A549 (cell line): Measurements from ENCODE around the gene ZKSCAN5.

Experiments
- JUN ChIP-seq, 2 experiments: fragments of >200 bp; sonication (Bioruptor Twin); formaldehyde crosslinking; IDR thresholded peaks; 2 replicates in 1 of 2; 3 replicates in 1 of 2; pipeline ENCODE4 v1.6.1; 2016 to 2017
- MAZ ChIP-seq: fragments of 150-350 bp; IDR thresholded peaks from 2 replicates; pipeline ENCODE4 v1.6.1; 2014; ENCODE audit warnings: antibody characterized with exemption, low read depth, low read length, borderline replicate concordance
- PHF8 ChIP-seq: fragments of 200-600 bp; sonication (generic); IDR thresholded peaks from 2 replicates; pipeline ENCODE4 v1.6.1; 2016; ENCODE audit warnings: low read depth, mild to moderate bottlenecking, antibody characterized with exemption, moderate library complexity, borderline replicate concordance
- POLR2A ChIP-seq: IDR thresholded peaks from 2 replicates; pipeline ENCODE4 v1.6.1; 2012; ENCODE audit warnings: mild to moderate bottlenecking, low read length
- RAD21 ChIP-seq, 2 experiments: fragments of >200 bp in 1 of 2; sonication (Bioruptor Twin) in 1 of 2; formaldehyde crosslinking in 1 of 2; IDR thresholded peaks in 1 of 2; conservative IDR thresholded peaks in 1 of 2; 2 replicates in 1 of 2; 3 replicates in 1 of 2; pipeline ENCODE4 v1.6.1; 2012 to 2018; ENCODE audit warnings: inconsistent platforms in 1 of 2
- TF ChIP-seq, protein P1 (sequence below): fragments of 150-350 bp; IDR thresholded peaks from 2 replicates; pipeline ENCODE4 v1.6.1; 2014; ENCODE audit warnings: low read depth, mild to moderate bottlenecking, low read length
- TF ChIP-seq, protein P2 (sequence below): fragments of >200 bp; sonication (Bioruptor Twin); formaldehyde crosslinking; IDR thresholded peaks from 3 replicates; pipeline ENCODE4 v1.6.1; 2016
- TF ChIP-seq, protein P3 (sequence below): fragments of >200 bp; sonication (Bioruptor Twin); formaldehyde crosslinking; IDR thresholded peaks from 3 replicates; pipeline ENCODE4 v1.5.1; 2016

DNA sequence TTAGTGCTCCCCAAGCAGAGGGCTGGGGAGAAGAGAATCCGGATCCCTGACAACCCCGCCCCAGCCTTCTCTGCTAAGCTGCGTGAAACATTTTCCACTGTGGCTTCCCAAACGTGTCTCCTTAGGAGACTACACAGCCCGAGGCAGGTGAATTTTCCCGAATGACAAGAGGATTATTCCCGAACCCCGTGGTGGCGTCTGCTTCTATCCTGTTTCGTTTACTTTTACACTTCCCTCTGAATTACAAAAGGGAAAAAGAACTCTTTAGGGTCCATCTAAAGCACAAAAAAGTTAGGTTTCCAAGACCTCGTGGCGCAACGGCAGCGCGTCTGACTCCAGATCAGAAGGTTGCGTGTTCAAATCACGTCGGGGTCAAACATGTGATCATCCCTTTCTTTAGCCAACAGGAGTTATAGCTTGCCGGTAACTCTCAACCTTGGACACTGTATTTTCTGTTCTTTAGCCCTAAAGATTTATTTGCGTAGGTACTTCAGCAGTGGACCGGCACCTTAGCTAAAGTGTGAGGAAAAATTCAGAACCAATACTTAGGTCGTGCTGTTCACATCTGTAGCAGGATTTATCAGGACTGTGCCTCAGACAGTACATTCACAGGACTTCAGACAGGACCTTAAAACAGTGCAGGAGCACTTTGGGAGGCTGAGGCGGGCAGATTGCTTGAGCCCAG, 34.9 kb upstream of the ZKSCAN5 start:
- no peak for TF ChIP-seq RAD21 (conservative IDR thresholded peaks at IDR 0.05 in 1 of 2, IDR thresholded peaks at IDR 0.05 in 1 of 2)
- no peak for TF ChIP-seq MAZ
- TF ChIP-seq JUN (IDR thresholded peaks at IDR 0.05), result no peak
- TF ChIP-seq, protein P1, sequence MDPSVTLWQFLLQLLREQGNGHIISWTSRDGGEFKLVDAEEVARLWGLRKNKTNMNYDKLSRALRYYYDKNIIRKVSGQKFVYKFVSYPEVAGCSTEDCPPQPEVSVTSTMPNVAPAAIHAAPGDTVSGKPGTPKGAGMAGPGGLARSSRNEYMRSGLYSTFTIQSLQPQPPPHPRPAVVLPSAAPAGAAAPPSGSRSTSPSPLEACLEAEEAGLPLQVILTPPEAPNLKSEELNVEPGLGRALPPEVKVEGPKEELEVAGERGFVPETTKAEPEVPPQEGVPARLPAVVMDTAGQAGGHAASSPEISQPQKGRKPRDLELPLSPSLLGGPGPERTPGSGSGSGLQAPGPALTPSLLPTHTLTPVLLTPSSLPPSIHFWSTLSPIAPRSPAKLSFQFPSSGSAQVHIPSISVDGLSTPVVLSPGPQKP, result no peak
- no peak for TF ChIP-seq PHF8
- TF ChIP-seq, protein P2, sequence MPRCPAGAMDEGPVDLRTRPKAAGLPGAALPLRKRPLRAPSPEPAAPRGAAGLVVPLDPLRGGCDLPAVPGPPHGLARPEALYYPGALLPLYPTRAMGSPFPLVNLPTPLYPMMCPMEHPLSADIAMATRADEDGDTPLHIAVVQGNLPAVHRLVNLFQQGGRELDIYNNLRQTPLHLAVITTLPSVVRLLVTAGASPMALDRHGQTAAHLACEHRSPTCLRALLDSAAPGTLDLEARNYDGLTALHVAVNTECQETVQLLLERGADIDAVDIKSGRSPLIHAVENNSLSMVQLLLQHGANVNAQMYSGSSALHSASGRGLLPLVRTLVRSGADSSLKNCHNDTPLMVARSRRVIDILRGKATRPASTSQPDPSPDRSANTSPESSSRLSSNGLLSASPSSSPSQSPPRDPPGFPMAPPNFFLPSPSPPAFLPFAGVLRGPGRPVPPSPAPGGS, result no peak
- TF ChIP-seq, protein P3, sequence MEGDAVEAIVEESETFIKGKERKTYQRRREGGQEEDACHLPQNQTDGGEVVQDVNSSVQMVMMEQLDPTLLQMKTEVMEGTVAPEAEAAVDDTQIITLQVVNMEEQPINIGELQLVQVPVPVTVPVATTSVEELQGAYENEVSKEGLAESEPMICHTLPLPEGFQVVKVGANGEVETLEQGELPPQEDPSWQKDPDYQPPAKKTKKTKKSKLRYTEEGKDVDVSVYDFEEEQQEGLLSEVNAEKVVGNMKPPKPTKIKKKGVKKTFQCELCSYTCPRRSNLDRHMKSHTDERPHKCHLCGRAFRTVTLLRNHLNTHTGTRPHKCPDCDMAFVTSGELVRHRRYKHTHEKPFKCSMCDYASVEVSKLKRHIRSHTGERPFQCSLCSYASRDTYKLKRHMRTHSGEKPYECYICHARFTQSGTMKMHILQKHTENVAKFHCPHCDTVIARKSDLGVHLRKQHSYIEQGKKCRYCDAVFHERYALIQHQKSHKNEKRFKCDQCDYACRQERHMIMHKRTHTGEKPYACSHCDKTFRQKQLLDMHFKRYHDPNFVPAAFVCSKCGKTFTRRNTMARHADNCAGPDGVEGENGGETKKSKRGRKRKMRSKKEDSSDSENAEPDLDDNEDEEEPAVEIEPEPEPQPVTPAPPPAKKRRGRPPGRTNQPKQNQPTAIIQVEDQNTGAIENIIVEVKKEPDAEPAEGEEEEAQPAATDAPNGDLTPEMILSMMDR, result no peak
- TF ChIP-seq POLR2A, result no peak
